Tibial nerve (tissue), 4 donors: ENCODE results near the gene PTCRA. TPM values are rescaled to one million over a fixed set of nuclear protein-coding genes. Genes with fewer than 3 reads are reported as not detected.
"Not testable (repeated sequence)": the region's sequence is repeated elsewhere in the genome, so short reads cannot be mapped to it uniquely, and the experiment has no call there.

Experiments used
- DNase-seq, 2 donors: peaks; one replicate each; pipeline ENCODE4 v3.0.0-alpha.2; 2019; ENCODE audit warnings: low spot score in 2 of 2
- H3K27ac ChIP-seq, 4 donors: fragments of 200-600 bp; sonication (generic) in 3 of 4; one replicate each; pipeline ENCODE4 v1.5.1; 2017 to 2019; ENCODE audit warnings: mild to moderate bottlenecking in 1 of 4
- H3K27me3 ChIP-seq, 2 donors: fragments of 200-600 bp; sonication (generic) in 1 of 2; one replicate each; pipeline versions ENCODE4 v1.5.1 to v1.6.0; 2017 to 2019
- H3K36me3 ChIP-seq, 3 donors: fragments of 200-600 bp; sonication (generic); one replicate each; pipeline ENCODE4 v1.5.1; 2018 to 2019
- H3K4me1 ChIP-seq, 4 donors: fragments of 200-600 bp; sonication (generic) in 3 of 4; one replicate each; pipeline ENCODE4 v1.5.1; 2017 to 2019
- H3K4me3 ChIP-seq, 4 donors: fragments of 200-600 bp; sonication (generic) in 3 of 4; one replicate each; pipeline ENCODE4 v1.5.1; 2017 to 2019; ENCODE audit warnings: mild to moderate bottlenecking in 1 of 4, moderate library complexity in 1 of 4
- H3K9me3 ChIP-seq, 4 donors: fragments of 200-600 bp; sonication (generic) in 3 of 4; one replicate each; pipeline ENCODE4 v1.5.1; 2017 to 2019
- EP300 ChIP-seq, 2 donors: sonication (generic); formaldehyde crosslinking; IDR thresholded peaks; one replicate each; pipeline ENCODE4 v1.6.1; 2017; ENCODE audit warnings: antibody characterized with exemption in 2 of 2, mild to moderate bottlenecking in 1 of 2
- POLR2A ChIP-seq, 2 donors: fragments of 450-650 bp; IDR thresholded peaks; one replicate each; pipeline ENCODE4 v1.6.1; 2017; ENCODE audit warnings: antibody characterized with exemption in 2 of 2, mild to moderate bottlenecking in 2 of 2, moderate library complexity in 2 of 2
- WGBS, 2 donors: methylation state at CpG; one replicate each; pipeline ENCODE4 v1.1.5; 2018; 5-methylcytosine and 5-hydroxymethylcytosine counted together
- total RNA-seq, 4 donors: library from RNA; depleted of rRNA; stranded (reverse); fragments of >200 nt; gene quantifications; one replicate each; pipeline ENCODE4 v1.1.0, GENCODE V29; 2016
- TF ChIP-seq, protein P1 (sequence below), 5 experiments: fragments of 200-600 bp in 3 of 5; fragments of 450-650 bp in 2 of 5; sonication (generic) in 3 of 5; IDR thresholded peaks; one replicate each; pipeline ENCODE4 v1.5.1; 2016 to 2019; ENCODE audit warnings: antibody characterized with exemption in 5 of 5, mild to moderate bottlenecking in 3 of 5, moderate library complexity in 2 of 5

Gene PTCRA
- total RNA-seq, 4 donors from 2014 or later = not detected

GRCh38 chr6:42938987-42939809 is 23.3 kb downstream of the PTCRA start:
- H3K4me3 ChIP-seq = no peak overlapping the region

DNA sequence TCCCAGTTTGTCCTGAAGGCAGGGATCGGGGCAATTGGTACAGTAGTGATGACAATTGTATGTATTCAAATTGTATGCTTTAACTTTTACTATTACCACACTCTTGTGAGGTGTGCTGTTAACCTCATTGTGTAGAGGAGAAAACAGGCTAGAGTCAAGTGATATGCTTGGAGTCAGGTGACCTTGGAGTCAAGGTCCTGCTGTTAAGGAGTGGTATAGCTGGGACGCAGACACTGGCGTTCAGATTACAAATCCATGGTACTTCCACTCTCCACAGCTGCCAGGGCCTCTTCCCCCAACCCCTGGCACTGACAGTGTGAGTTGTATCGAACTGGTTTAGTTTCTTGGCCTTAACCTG is 23.9 kb downstream of the PTCRA start:
- WGBS, 2 donors = 81 to 90% methylated on average over 4 of the region's 4 CpGs
- peaks cover 0 to 4% (median 0%) of the 10 kb centered on the region in 4 donors for H3K4me1 ChIP-seq
- TF ChIP-seq POLR2A (IDR thresholded peaks at IDR 0.05) = no peak
- TF ChIP-seq EP300 (IDR thresholded peaks at IDR 0.05) = no peak
- TF ChIP-seq, protein P1, sequence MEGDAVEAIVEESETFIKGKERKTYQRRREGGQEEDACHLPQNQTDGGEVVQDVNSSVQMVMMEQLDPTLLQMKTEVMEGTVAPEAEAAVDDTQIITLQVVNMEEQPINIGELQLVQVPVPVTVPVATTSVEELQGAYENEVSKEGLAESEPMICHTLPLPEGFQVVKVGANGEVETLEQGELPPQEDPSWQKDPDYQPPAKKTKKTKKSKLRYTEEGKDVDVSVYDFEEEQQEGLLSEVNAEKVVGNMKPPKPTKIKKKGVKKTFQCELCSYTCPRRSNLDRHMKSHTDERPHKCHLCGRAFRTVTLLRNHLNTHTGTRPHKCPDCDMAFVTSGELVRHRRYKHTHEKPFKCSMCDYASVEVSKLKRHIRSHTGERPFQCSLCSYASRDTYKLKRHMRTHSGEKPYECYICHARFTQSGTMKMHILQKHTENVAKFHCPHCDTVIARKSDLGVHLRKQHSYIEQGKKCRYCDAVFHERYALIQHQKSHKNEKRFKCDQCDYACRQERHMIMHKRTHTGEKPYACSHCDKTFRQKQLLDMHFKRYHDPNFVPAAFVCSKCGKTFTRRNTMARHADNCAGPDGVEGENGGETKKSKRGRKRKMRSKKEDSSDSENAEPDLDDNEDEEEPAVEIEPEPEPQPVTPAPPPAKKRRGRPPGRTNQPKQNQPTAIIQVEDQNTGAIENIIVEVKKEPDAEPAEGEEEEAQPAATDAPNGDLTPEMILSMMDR (IDR thresholded peaks at IDR 0.05) = no peak
- H3K36me3 ChIP-seq = peaks cover 0 to 92% (median 24%) of the 10 kb centered on the region in 3 donors
- H3K4me3 ChIP-seq = no peak overlapping the region
- no peaks in the 10 kb centered on the region for H3K9me3 ChIP-seq
- H3K27ac ChIP-seq = no peak overlapping the region
- no peaks in the 10 kb centered on the region for H3K27me3 ChIP-seq
- no peak for DNase-seq

More at GRCh38 chr6:42938987-42939809, 23.3 kb downstream of the PTCRA start:
- no peak for DNase-seq
- WGBS, 2 donors = 69 to 77% methylated on average over 9 of the region's 9 CpGs
- Histone ChIP-seq H3K4me1 (peaks cover 0 to 4% (median 0%) of the 10 kb centered on the region in 4 donors), H3K36me3 (peaks cover 0 to 92% (median 30%) of the 10 kb centered on the region in 3 donors), H3K9me3 (no peaks in the 10 kb centered on the region), H3K27ac (no peak overlapping the region), H3K27me3 (no peaks in the 10 kb centered on the region)
- no peak for TF ChIP-seq POLR2A (IDR thresholded peaks at IDR 0.05)
- TF ChIP-seq EP300 (IDR thresholded peaks at IDR 0.05) = no peak
- TF ChIP-seq, protein P1 (IDR thresholded peaks at IDR 0.05) = no peak

DNA sequence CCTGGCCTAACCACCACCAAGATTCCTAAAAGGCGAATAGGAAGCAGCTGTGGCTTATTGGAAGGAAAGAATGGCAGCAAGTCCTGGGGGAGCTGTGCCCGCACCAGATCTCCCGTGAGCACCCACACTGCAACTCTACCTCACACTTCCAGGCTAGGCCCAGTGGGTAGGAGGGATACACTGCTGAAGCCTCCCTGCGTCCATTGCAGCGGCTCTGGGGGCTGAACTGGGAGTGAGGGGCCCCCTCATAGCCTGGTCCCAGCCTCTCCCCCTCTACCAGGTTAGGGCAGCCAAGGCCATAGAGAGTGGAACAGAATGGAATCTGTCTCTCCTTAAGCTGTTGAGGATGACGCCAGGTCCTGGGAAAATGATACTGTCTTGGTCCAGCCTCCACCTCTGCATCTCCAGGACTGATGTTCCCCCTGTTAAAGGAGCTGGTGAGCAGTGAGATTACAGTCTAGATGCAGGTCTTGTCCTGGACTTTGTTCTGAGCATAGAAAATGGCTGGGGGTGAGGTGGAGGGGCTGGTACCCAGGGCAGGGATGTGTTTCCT is 24.7 kb downstream of the PTCRA start:
- Histone ChIP-seq H3K9me3 (no peaks in the 10 kb centered on the region), H3K36me3 (peaks cover 0 to 90% (median 17%) of the 10 kb centered on the region in 3 donors), H3K27ac (no peak overlapping the region), H3K4me1 (peaks cover 0 to 4% (median 0%) of the 10 kb centered on the region in 4 donors), H3K27me3 (no peaks in the 10 kb centered on the region), H3K4me3 (no peak overlapping the region)
- TF ChIP-seq, protein P1 (IDR thresholded peaks at IDR 0.05) = no peak
- no peak for TF ChIP-seq POLR2A (IDR thresholded peaks at IDR 0.05)
- DNase-seq = no peak
- 86 to 87% methylated on average over 6 of the region's 6 CpGs for WGBS, 2 donors

- WGBS, 2 donors = 93 to 100% methylated on average over 5 of the region's 5 CpGs
- H3K4me1 ChIP-seq, DNase-seq, H3K9me3 ChIP-seq, H3K4me3 ChIP-seq, H3K27ac ChIP-seq, H3K27me3 ChIP-seq: not testable (repeated sequence)
- peaks cover 0 to 90% (median 11%) of the 10 kb centered on the region in 3 donors for H3K36me3 ChIP-seq
Observed at GRCh38 chr6:42941356-42941755, 25.5 kb downstream of the PTCRA start.

- TF ChIP-seq EP300 (IDR thresholded peaks at IDR 0.05) = no peak
- TF ChIP-seq, protein P1 (IDR thresholded peaks at IDR 0.05) = no peak
- no peak for TF ChIP-seq POLR2A (IDR thresholded peaks at IDR 0.05)
- no peak overlapping the region for H3K4me3 ChIP-seq
- 66 to 78% methylated on average over 7 of the region's 7 CpGs for WGBS, 2 donors
- DNase-seq = no peak
- peaks cover 0 to 80% (median 11%) of the 10 kb centered on the region in 3 donors for H3K36me3 ChIP-seq
- no peaks in the 10 kb centered on the region for H3K27me3 ChIP-seq
- H3K9me3 ChIP-seq = no peaks in the 10 kb centered on the region
- H3K27ac ChIP-seq = no peak overlapping the region
- H3K4me1 ChIP-seq = peaks cover 0 to 4% (median 0%) of the 10 kb centered on the region in 4 donors
Observed at GRCh38 chr6:42942444-42942843, 26.6 kb downstream of the PTCRA start.
